ENCODE data around the gene GCFC2. TPM values are rescaled to one million over a fixed set of nuclear protein-coding genes. Genes with fewer than 3 reads are reported as not detected.

The GCFC2 gene
- total and polyA plus RNA-seq, 2 of the 13 experiments (the other 11 are each of a cell fraction or from before 2014, with no cell fraction given): 26.8 to 49.0 TPM

- no peak for TF ChIP-seq BRD4 (CRISPR knock-in tag; IDR thresholded peaks at IDR 0.05)
Measured at GRCh38 chr2:75752828-75753227, 42.1 kb upstream of the GCFC2 start (continued).

DNA sequence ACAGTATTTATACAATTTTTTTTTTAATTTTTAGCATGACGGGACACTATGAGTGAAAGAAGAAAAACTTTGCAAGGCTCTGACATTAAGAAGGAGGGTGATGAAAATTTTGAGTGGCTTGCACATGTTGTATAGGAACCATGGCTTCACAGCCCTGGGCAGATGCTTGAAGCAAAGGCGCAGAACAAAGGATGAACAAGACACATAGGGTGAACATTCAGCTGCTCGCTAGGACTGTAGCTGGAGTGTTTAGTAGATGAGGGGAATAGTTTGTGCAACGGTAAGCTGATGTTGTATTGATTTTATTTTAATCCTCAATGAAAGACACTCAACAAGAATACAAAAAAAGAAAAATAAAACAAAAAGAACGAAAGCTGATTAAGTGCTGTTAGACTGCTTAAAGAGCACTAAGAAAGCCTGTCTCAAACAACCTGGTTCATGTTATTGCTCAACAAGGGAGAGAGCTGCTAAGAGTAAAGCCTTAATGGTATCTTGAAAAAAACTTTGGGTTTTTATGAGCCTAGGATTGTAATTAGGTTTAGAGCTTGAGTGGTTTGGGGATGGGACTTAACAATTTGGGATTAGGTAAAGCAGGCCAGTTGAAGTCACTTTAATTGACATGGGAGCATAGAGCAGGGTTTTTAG lies 41.2 kb upstream of the GCFC2 start:
- H3K9me3 ChIP-seq (ENCODE audit: low read length): no peaks in the 10 kb centered on the region

More for the DNA sequence above, 41.2 kb upstream of the GCFC2 start:
- Histone ChIP-seq H3K4me2 (ENCODE audit: low read depth, low read length) (no peak overlapping the region), H2AFZ (ENCODE audit: low read length) (no peak overlapping the region), H3K27me3 (ENCODE audit: control insufficient read depth in 1 of 2, insufficient read depth in 2 of 2, low read length in 2 of 2) (no peaks in the 10 kb centered on the region), H3K79me2 (ENCODE audit: insufficient read depth, low read length) (no peaks in the 10 kb centered on the region), H3K27ac (ENCODE audit: extremely low read length, insufficient read depth, low read length) (no peak overlapping the region), H3K4me3 (replicated peaks in 1 of 3; ENCODE audit: insufficient read depth in 1 of 3, low read depth in 2 of 3, low read length in 3 of 3) (no peak overlapping the region), H3K9ac (ENCODE audit: insufficient read depth, low read depth, low read length) (no peak overlapping the region), H3K4me1 (ENCODE audit: insufficient read depth, low read length) (no peaks in the 10 kb centered on the region), H3K36me3 (replicated peaks in 1 of 2; ENCODE audit: control insufficient read depth in 1 of 2, insufficient read depth in 2 of 2, low read length in 2 of 2) (no peaks in the 10 kb centered on the region), H4K20me1 (ENCODE audit: insufficient read depth, low read length) (no peaks in the 10 kb centered on the region)
- 3% methylated on average over 5 of the region's 5 CpGs for WGBS (ENCODE audit: low lambda C conversion rate)
- TF ChIP-seq DBP (CRISPR knock-in tag; IDR thresholded peaks at IDR 0.05; ENCODE audit: not compliant biosample characterization) (no peak), NR0B2 (CRISPR knock-in tag; IDR thresholded peaks at IDR 0.05) (no peak), ATF7-NPFF (CRISPR knock-in tag; IDR thresholded peaks at IDR 0.05; ENCODE audit: low read depth) (no peak), SRY (CRISPR knock-in tag; IDR thresholded peaks at IDR 0.05) (no peak), ZBTB26 (CRISPR knock-in tag; IDR thresholded peaks at IDR 0.05; ENCODE audit: borderline replicate concordance) (no peak), HIVEP1 (CRISPR knock-in tag; IDR thresholded peaks at IDR 0.05) (no peak), FOXA3 (CRISPR knock-in tag; IDR thresholded peaks at IDR 0.05) (no peak), PCBP1 (IDR thresholded peaks at IDR 0.05; ENCODE audit: borderline replicate concordance, low read depth, low read length) (no peak), ZNF331 (CRISPR knock-in tag; IDR thresholded peaks at IDR 0.05) (no peak), SNRNP70 (IDR thresholded peaks at IDR 0.05; ENCODE audit: low read depth, low read length) (no peak), ZNF724P (CRISPR knock-in tag; IDR thresholded peaks at IDR 0.05; ENCODE audit: borderline replicate concordance) (no peak), REPIN1 (CRISPR knock-in tag; IDR thresholded peaks at IDR 0.05; ENCODE audit: borderline replicate concordance, low read depth) (no peak), ADNP (CRISPR knock-in tag; IDR thresholded peaks at IDR 0.05) (no peak), ISL2 (CRISPR knock-in tag; IDR thresholded peaks at IDR 0.05) (no peak)
- TF ChIP-seq, protein P1, sequence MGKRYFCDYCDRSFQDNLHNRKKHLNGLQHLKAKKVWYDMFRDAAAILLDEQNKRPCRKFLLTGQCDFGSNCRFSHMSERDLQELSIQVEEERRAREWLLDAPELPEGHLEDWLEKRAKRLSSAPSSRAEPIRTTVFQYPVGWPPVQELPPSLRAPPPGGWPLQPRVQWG (CRISPR knock-in tag; IDR thresholded peaks at IDR 0.05; ENCODE audit: borderline replicate concordance, low read depth): no peak
- DNase-seq (ENCODE audit: low spot score): no peak
- ChIA-PET POLR2A (no interaction called here), CTCF (ENCODE audit: low intra/inter-chr PET ratio, low total read pairs) (no interaction called here)
- no peak for FAIRE-seq
- no peak for ATAC-seq
- in situ Hi-C loops (cut with HindIII; ENCODE audit: extremely low pct_ligation_motif_present, low pct_unique_long_range_greater_than_20kb): no loop called here
- intact Hi-C loops (cut with micrococcal nuclease; ENCODE audit: unreplicated experiment): no loop called here
- no TSS peak for BruUV-seq (replicated peaks)
